HG03521 (cell line): Measurements from ENCODE around the gene CYTIP.
"Not testable (repeated sequence)": the region's sequence is repeated elsewhere in the genome, so short reads cannot be mapped to it uniquely, and the experiment has no call there.

Source experiments
- ATAC-seq: cut with Tn5 transposase; IDR thresholded peaks from one replicate; pipeline ENCODE4 v1.9.1; 2021; ENCODE audit warnings: mild to moderate bottlenecking, moderate library complexity; ENCODE audit not compliant: unreplicated experiment

The CYTIP gene

DNA sequence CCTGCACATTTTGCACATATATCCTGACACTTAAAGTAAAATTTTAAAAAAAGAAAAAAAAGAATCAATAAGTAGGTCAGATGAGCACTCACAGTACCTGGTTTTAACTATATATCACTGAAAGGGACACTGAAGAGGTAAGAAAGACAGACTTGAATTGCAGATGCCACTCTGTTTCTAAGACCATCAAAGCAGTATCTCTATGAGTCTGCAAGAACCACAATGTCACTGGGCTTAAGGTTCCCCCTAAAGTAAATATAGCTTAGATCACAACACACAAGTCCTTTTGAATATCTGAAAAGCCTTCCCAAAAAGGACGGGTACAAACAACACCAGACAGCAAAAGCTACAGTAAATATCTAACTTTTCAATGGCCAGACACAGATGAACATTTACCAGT, 57.6 kb downstream of the CYTIP start:
- ATAC-seq = no peak

DNA sequence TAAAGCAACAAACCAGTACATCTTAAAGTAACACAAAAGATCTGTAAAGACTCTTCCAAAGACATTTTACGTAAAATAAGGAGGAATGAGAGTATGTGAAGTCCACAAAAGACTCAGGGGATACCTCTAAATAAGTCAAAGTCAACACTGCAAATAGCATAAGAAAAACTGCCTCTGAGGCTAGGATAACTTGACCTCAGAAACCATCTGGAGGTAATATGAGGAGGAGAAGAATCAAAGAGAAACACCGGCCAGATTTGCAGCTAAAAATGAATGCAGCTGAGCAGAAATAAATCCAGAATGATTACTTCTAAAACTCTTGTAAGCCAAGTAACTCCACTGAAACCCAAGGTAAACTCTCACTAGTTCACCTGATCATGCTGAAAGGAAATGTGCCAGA, 66.0 kb downstream of the CYTIP start:
- no peak for ATAC-seq

DNA sequence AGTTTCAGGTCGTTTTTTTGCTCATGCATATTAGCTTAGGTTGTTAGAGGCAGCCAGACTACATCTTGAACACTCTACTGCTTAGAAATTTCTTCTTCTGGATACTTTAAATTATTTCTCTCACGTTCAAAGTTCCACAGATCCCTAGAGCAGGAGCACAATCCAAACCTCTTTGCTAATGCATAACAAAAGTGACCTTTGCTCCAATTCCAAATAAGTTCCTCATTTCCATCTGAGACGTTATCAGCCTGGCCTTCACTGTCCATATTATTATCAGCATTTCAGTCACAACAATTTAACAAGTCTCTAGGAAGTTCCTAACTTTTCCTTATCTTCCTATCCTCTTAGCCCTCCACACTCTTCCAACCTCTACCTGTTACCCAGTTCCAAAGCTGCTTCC, 67.8 kb downstream of the CYTIP start:
- no peak for ATAC-seq

DNA sequence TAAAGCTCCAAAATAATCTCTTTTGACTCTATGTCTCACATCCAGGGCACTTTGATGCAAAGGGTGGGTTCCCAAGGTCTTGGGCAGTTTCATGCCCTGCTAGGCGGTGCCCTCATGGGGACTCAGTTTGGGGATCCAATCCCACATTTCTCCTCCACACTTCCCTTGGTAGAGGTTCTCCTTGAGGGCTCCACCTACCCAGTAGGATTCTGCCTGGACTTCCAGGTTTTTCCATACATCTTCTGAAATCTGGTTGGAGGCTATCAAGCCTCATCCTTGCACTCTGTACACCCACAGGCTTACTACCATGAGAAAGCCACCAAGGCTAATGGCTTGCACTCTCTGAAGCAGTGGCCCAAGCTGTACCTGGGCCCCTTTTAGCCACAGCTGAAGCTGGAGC, 68.5 kb downstream of the CYTIP start:
- ATAC-seq = no peak

DNA sequence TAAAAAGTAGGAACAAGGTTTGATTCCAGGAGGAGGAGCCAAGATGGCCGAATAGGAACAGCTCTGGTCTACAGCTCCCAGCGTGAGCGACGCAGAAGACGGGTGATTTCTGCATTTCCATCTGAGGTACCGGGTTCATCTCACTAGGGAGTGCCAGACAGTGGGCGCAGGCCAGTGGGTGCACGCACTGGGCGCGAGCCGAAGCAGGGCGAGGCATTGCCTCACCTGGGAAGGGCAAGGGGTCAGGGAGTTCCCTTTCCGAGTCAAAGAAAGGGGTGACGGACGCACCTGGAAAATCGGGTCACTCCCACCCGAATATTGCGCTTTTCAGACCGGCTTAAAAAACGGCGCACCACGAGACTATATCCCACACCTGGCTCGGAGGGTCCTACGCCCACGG, 75.4 kb downstream of the CYTIP start:
- ATAC-seq = not testable (repeated sequence)

DNA sequence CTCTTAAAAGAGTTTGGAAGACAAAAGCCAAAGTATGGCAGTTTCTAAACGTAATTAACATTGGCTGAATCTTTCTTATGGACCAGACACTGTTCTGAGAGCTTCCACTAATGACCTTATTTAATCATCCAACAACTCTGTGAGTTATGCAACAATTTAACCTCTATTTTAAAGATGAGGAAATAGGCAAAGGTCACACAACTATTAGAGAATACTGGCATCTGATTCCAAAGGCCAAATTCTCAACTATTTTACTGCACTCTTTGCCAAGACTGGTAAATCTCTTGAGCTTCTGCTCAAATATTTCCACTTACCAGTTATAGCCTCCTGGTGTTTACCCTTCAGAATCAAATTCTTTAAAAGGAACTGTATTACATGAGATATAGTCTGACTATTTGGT, 76.2 kb downstream of the CYTIP start:
- ATAC-seq = no peak
